Tibial nerve (tissue), 4 donors: ENCODE measurements around the gene OXA1L. TPM values are rescaled to one million over a fixed set of nuclear protein-coding genes. Genes with fewer than 3 reads are reported as not detected.
"Not testable (repeated sequence)": the region's sequence is repeated elsewhere in the genome, so short reads cannot be mapped to it uniquely, and the experiment has no call there.

Experiments used
- DNase-seq, 2 donors: peaks; one replicate each; pipeline ENCODE4 v3.0.0-alpha.2; 2019; ENCODE audit warnings: low spot score in 2 of 2
- H3K27ac ChIP-seq, 4 donors: fragments of 200-600 bp; sonication (generic) in 3 of 4; one replicate each; pipeline ENCODE4 v1.5.1; 2017 to 2019; ENCODE audit warnings: mild to moderate bottlenecking in 1 of 4
- H3K27me3 ChIP-seq, 2 donors: fragments of 200-600 bp; sonication (generic) in 1 of 2; one replicate each; pipeline versions ENCODE4 v1.5.1 to v1.6.0; 2017 to 2019
- H3K36me3 ChIP-seq, 3 donors: fragments of 200-600 bp; sonication (generic); one replicate each; pipeline ENCODE4 v1.5.1; 2018 to 2019
- H3K4me1 ChIP-seq, 4 donors: fragments of 200-600 bp; sonication (generic) in 3 of 4; one replicate each; pipeline ENCODE4 v1.5.1; 2017 to 2019
- H3K4me3 ChIP-seq, 4 donors: fragments of 200-600 bp; sonication (generic) in 3 of 4; one replicate each; pipeline ENCODE4 v1.5.1; 2017 to 2019; ENCODE audit warnings: mild to moderate bottlenecking in 1 of 4, moderate library complexity in 1 of 4
- H3K9me3 ChIP-seq, 4 donors: fragments of 200-600 bp; sonication (generic) in 3 of 4; one replicate each; pipeline ENCODE4 v1.5.1; 2017 to 2019
- EP300 ChIP-seq, 2 donors: sonication (generic); formaldehyde crosslinking; IDR thresholded peaks; one replicate each; pipeline ENCODE4 v1.6.1; 2017; ENCODE audit warnings: antibody characterized with exemption in 2 of 2, mild to moderate bottlenecking in 1 of 2
- POLR2A ChIP-seq, 2 donors: fragments of 450-650 bp; IDR thresholded peaks; one replicate each; pipeline ENCODE4 v1.6.1; 2017; ENCODE audit warnings: antibody characterized with exemption in 2 of 2, mild to moderate bottlenecking in 2 of 2, moderate library complexity in 2 of 2
- WGBS, 2 donors: methylation state at CpG; one replicate each; pipeline ENCODE4 v1.1.5; 2018; 5-methylcytosine and 5-hydroxymethylcytosine counted together
- total RNA-seq, 4 donors: library from RNA; depleted of rRNA; stranded (reverse); fragments of >200 nt; gene quantifications; one replicate each; pipeline ENCODE4 v1.1.0, GENCODE V29; 2016
- TF ChIP-seq, protein P1 (sequence below), 5 experiments: fragments of 200-600 bp in 3 of 5; fragments of 450-650 bp in 2 of 5; sonication (generic) in 3 of 5; IDR thresholded peaks; one replicate each; pipeline ENCODE4 v1.5.1; 2016 to 2019; ENCODE audit warnings: antibody characterized with exemption in 5 of 5, mild to moderate bottlenecking in 3 of 5, moderate library complexity in 2 of 5

Gene OXA1L
- total RNA-seq, 4 donors from 2014 or later: 65.5 to 79.6 (median 69.6) TPM

- TF ChIP-seq EP300 (IDR thresholded peaks at IDR 0.05) (no peak), POLR2A (IDR thresholded peaks at IDR 0.05) (no peak)
- TF ChIP-seq, protein P1, sequence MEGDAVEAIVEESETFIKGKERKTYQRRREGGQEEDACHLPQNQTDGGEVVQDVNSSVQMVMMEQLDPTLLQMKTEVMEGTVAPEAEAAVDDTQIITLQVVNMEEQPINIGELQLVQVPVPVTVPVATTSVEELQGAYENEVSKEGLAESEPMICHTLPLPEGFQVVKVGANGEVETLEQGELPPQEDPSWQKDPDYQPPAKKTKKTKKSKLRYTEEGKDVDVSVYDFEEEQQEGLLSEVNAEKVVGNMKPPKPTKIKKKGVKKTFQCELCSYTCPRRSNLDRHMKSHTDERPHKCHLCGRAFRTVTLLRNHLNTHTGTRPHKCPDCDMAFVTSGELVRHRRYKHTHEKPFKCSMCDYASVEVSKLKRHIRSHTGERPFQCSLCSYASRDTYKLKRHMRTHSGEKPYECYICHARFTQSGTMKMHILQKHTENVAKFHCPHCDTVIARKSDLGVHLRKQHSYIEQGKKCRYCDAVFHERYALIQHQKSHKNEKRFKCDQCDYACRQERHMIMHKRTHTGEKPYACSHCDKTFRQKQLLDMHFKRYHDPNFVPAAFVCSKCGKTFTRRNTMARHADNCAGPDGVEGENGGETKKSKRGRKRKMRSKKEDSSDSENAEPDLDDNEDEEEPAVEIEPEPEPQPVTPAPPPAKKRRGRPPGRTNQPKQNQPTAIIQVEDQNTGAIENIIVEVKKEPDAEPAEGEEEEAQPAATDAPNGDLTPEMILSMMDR (IDR thresholded peaks at IDR 0.05): no peak
- H3K4me3 ChIP-seq: no peak overlapping the region
- no peaks in the 10 kb centered on the region for H3K36me3 ChIP-seq
- no peaks in the 10 kb centered on the region for H3K27me3 ChIP-seq
- H3K9me3 ChIP-seq: no peaks in the 10 kb centered on the region
- no peak overlapping the region for H3K27ac ChIP-seq
- no peak for DNase-seq
- 90% methylated on average over 8 of the region's 8 CpGs for WGBS, 2 donors
- no peaks in the 10 kb centered on the region for H3K4me1 ChIP-seq
These were observed 14.1 kb upstream of the OXA1L start for GRCh38 chr14:22752422-22752821.

- Histone ChIP-seq H3K27ac (no peak overlapping the region), H3K36me3 (no peaks in the 10 kb centered on the region), H3K9me3 (no peaks in the 10 kb centered on the region), H3K4me3 (no peak overlapping the region), H3K27me3 (no peaks in the 10 kb centered on the region), H3K4me1 (no peaks in the 10 kb centered on the region)
- TF ChIP-seq POLR2A (IDR thresholded peaks at IDR 0.05) (no peak), EP300 (IDR thresholded peaks at IDR 0.05) (no peak)
- TF ChIP-seq, protein P1 (IDR thresholded peaks at IDR 0.05): no peak
- DNase-seq: no peak
- 62 to 65% methylated on average over 6 of the region's 6 CpGs for WGBS, 2 donors
These were observed 12.9 kb upstream of the OXA1L start for GRCh38 chr14:22753586-22753985.

- H3K36me3 ChIP-seq: peaks cover 0 to 32% (median 0%) of the 10 kb centered on the region in 3 donors
- H3K4me1 ChIP-seq, DNase-seq, H3K27me3 ChIP-seq, H3K4me3 ChIP-seq, H3K27ac ChIP-seq: not testable (repeated sequence)
- 83 to 96% methylated on average over 10 of the region's 10 CpGs for WGBS, 2 donors
- H3K9me3 ChIP-seq: peaks cover 0 to 17% (median 0%) of the 10 kb centered on the region in 4 donors
These were observed 8.4 kb upstream of the OXA1L start for GRCh38 chr14:22757972-22758650.

- TF ChIP-seq EP300 (IDR thresholded peaks at IDR 0.05): no peak
- TF ChIP-seq, protein P1 (IDR thresholded peaks at IDR 0.05): no peak
- no peak for TF ChIP-seq POLR2A (IDR thresholded peaks at IDR 0.05)
- Histone ChIP-seq H3K4me3 (no peak overlapping the region), H3K27me3 (no peaks in the 10 kb centered on the region), H3K9me3 (peaks cover 0 to 17% (median 0%) of the 10 kb centered on the region in 4 donors), H3K36me3 (peaks cover 0 to 37% (median 0%) of the 10 kb centered on the region in 3 donors), H3K27ac (no peak overlapping the region), H3K4me1 (peaks cover 0 to 8% (median 3%) of the 10 kb centered on the region in 4 donors)
- 94 to 96% methylated on average over 1 of the region's 1 CpG for WGBS, 2 donors
- no peak for DNase-seq
These were observed 4.8 kb upstream of the OXA1L start for GRCh38 chr14:22761734-22762133.

DNA sequence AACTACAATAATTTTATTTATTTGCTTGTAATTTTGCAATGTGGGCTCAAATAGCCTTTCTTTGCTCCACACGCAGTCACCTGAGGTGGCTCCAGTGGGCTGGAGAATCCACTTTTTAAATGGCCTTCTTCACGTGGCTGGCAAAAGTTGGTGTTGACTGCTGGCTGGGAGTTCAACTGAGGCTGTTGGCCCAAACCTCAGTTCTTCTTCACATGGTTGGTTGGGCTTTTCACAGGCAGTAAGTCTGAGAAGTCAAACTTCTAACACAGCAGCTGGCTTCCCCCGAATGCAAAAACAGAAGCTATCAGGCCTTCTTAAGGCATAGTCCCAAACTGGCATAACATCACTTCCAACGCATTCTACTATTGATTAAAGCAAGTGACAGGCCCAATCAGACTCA lies 2.1 kb upstream of the OXA1L start:
- Histone ChIP-seq H3K9me3 (peaks cover 0 to 17% (median 0%) of the 10 kb centered on the region in 4 donors), H3K27me3 (no peaks in the 10 kb centered on the region), H3K36me3 (peaks cover 0 to 54% (median under 1%) of the 10 kb centered on the region in 3 donors), H3K4me1 (peaks cover 0 to 30% (median 16%) of the 10 kb centered on the region in 4 donors), H3K27ac (no peak overlapping the region), H3K4me3 (no peak overlapping the region)
- WGBS, 2 donors: 63 to 76% methylated on average over 4 of the region's 4 CpGs
- TF ChIP-seq EP300 (IDR thresholded peaks at IDR 0.05) (no peak), POLR2A (IDR thresholded peaks at IDR 0.05) (no peak)
- TF ChIP-seq, protein P1 (IDR thresholded peaks at IDR 0.05): no peak
- no peak for DNase-seq
